ENCODE measurements around the gene TSHZ2.
A peak's percentile ranks its signal among the peaks of the same experiment; 100 is the strongest.

The TSHZ2 gene

GRCh38 chr20:53210041-53210440 lies 237.9 kb downstream of the TSHZ2 start:
- no peak for DNase-seq (ENCODE audit: low spot score)

GRCh38 chr20:53210931-53211330 lies 238.8 kb downstream of the TSHZ2 start:
- no peak for DNase-seq (ENCODE audit: low spot score)

GRCh38 chr20:53212018-53212417 lies 239.9 kb downstream of the TSHZ2 start:
- no peak for DNase-seq (ENCODE audit: low spot score)

GRCh38 chr20:53214392-53214791 lies 242.2 kb downstream of the TSHZ2 start:
- DNase-seq (ENCODE audit: low spot score): no peak

GRCh38 chr20:53215166-53215565 lies 243.0 kb downstream of the TSHZ2 start:
- DNase-seq (ENCODE audit: low spot score): peak; percentile 6

GRCh38 chr20:53216478-53216855 lies 244.3 kb downstream of the TSHZ2 start:
- no peak for DNase-seq (ENCODE audit: low spot score)

- peak; percentile 78 for DNase-seq (ENCODE audit: low spot score)
These were observed 244.9 kb downstream of the TSHZ2 start for GRCh38 chr20:53216856-53217576.

GRCh38 chr20:53220482-53221307 lies 248.5 kb downstream of the TSHZ2 start:
- no peak for DNase-seq (ENCODE audit: low spot score)

- DNase-seq (ENCODE audit: low spot score): no peak
These were observed 249.6 kb downstream of the TSHZ2 start for GRCh38 chr20:53221731-53222130.

GRCh38 chr20:53222416-53222815 lies 250.3 kb downstream of the TSHZ2 start:
- DNase-seq (ENCODE audit: low spot score): no peak

GRCh38 chr20:53222932-53223331 lies 250.8 kb downstream of the TSHZ2 start:
- DNase-seq (ENCODE audit: low spot score): no peak

GRCh38 chr20:53223626-53224172 lies 251.5 kb downstream of the TSHZ2 start:
- DNase-seq (ENCODE audit: low spot score): no peak

GRCh38 chr20:53224851-53225250 lies 252.7 kb downstream of the TSHZ2 start:
- DNase-seq (ENCODE audit: low spot score): no peak

GRCh38 chr20:53226826-53227225 lies 254.7 kb downstream of the TSHZ2 start:
- DNase-seq (ENCODE audit: low spot score): no peak

- no peak for DNase-seq (ENCODE audit: low spot score)
These were observed 255.4 kb downstream of the TSHZ2 start for GRCh38 chr20:53227523-53227922.

- DNase-seq (ENCODE audit: low spot score): no peak
These were observed 258.9 kb downstream of the TSHZ2 start for GRCh38 chr20:53231061-53231460.

GRCh38 chr20:53237461-53237860 lies 265.3 kb downstream of the TSHZ2 start:
- no peak for DNase-seq (ENCODE audit: low spot score)

- DNase-seq (ENCODE audit: low spot score): no peak
These were observed 266.0 kb downstream of the TSHZ2 start for GRCh38 chr20:53238121-53238660.

- DNase-seq (ENCODE audit: low spot score): no peak
These were observed 271.0 kb downstream of the TSHZ2 start for GRCh38 chr20:53243152-53243551.

GRCh38 chr20:53244711-53245110 lies 272.6 kb downstream of the TSHZ2 start:
- no peak for DNase-seq (ENCODE audit: low spot score)

- no peak for DNase-seq (ENCODE audit: low spot score)
These were observed 273.4 kb downstream of the TSHZ2 start for GRCh38 chr20:53245574-53245973.

- no peak for DNase-seq (ENCODE audit: low spot score)
These were observed 275.4 kb downstream of the TSHZ2 start for GRCh38 chr20:53247468-53248103.

All from CD4-positive, alpha-beta T cell treated with Interleukin-6 at 100 ng/mL for 8 hours (primary cell).